Spleen (tissue), 7 donors: Measurements from ENCODE around the gene PPP1R37.

Experiments used
- CTCF ChIP-seq, 11 experiments: fragments of 200-600 bp in 7 of 11; fragments of 450-650 bp in 4 of 11; sonication (generic) in 4 of 11; IDR thresholded peaks in 8 of 11; conservative IDR thresholded peaks in 3 of 11; 1 replicate in 7 of 11; 2 replicates in 4 of 11; pipeline versions ENCODE4 v1.4.0 to v1.8.0; 2016 to 2021; ENCODE audit warnings: antibody characterized with exemption in 11 of 11, inconsistent platforms in 4 of 11, mild to moderate bottlenecking in 1 of 11
- POLR2A ChIP-seq, 3 donors: fragments of 450-650 bp; IDR thresholded peaks; one replicate each; pipeline ENCODE4 v1.5.1; 2017; ENCODE audit warnings: antibody characterized with exemption in 3 of 3, mild to moderate bottlenecking in 1 of 3
- POLR2AphosphoS5 ChIP-seq, 3 donors: sonication (generic); formaldehyde crosslinking; IDR thresholded peaks; one replicate each; pipeline ENCODE4 v1.5.1; 2017; ENCODE audit warnings: antibody characterized with exemption in 3 of 3
- donor health status: DM: no; HTN: no; CAD: no; lungs with moderate emphysema.
- donor health status: DM: no; HTN: no; CAD: no.
- donor health status: DM: no; HTN: no; CAD: no.

- no peak for TF ChIP-seq CTCF (IDR thresholded peaks at IDR 0.05 in 8 of 11, conservative IDR thresholded peaks at IDR 0.05 in 3 of 11)
- TF ChIP-seq POLR2A (IDR thresholded peaks at IDR 0.05) = no peak
- no peak for TF ChIP-seq POLR2AphosphoS5 (IDR thresholded peaks at IDR 0.05)
Measured at GRCh38 chr19:45179892-45180370, 87.0 kb downstream of the PPP1R37 start.
